B cell (primary cell): ENCODE results near the gene IL1RAPL1. TPM values are rescaled to one million over a fixed set of nuclear protein-coding genes. Genes with fewer than 3 reads are reported as not detected.

Source experiments
- ATAC-seq: fragments of 200-7000 bp; cut with Tn5 transposase; one replicate; pipeline ENCODE4 v1.10.0; 2021; ENCODE audit warnings: low read depth, mild to moderate bottlenecking, moderate number of reproducible peaks, moderate library complexity
- CTCF ChIA-PET: fragments of 350-600 bp; sonication (Branson Sonifier 250); formaldehyde crosslinking; loops from one replicate; lab custom pipeline; 2021; ENCODE audit warnings: antibody characterized with exemption, inconsistent platforms; lab: Charles Lee
- POLR2A ChIA-PET: fragments of 350-600 bp; sonication (Branson Sonifier 250); formaldehyde crosslinking; loops from one replicate; lab custom pipeline; 2021; ENCODE audit warnings: antibody characterized with exemption; lab: Charles Lee
- DNase-seq: peaks from one replicate; pipeline ENCODE4 v3.0.0; 2013
- H2AFZ ChIP-seq: 2 replicates; pipeline ENCODE4 v1.6.1; 2012; ENCODE audit warnings: mild to moderate bottlenecking, low read depth, low read length; ENCODE audit not compliant: insufficient read depth, poor library complexity, severe bottlenecking
- H3K27ac ChIP-seq, 2 donors: 1 replicate in 1 of 2; 2 replicates in 1 of 2; pipeline ENCODE4 v1.5.1; 2012 to 2013; ENCODE audit warnings: low read length in 2 of 2, mild to moderate bottlenecking in 2 of 2, moderate library complexity in 1 of 2
- H3K27me3 ChIP-seq, 4 experiments: fragments of 200-600 bp in 1 of 4; sonication (generic) in 1 of 4; replicated peaks in 1 of 4; 1 replicate in 2 of 4; 2 replicates in 2 of 4; pipeline versions ENCODE4 v1.6.1 to v1.7.0; 2013 to 2016; ENCODE audit warnings: low read length in 3 of 4, mild to moderate bottlenecking in 2 of 4, mixed read lengths in 1 of 4, moderate library complexity in 1 of 4; ENCODE audit not compliant: insufficient read depth in 4 of 4, control insufficient read depth in 3 of 4; ENCODE audit errors: control extremely low read depth in 1 of 4
- H3K36me3 ChIP-seq, 2 experiments: replicated peaks in 1 of 2; 1 replicate in 1 of 2; 2 replicates in 1 of 2; pipeline versions ENCODE4 v1.6.1 to v1.7.1; 2013; ENCODE audit warnings: low read length in 1 of 2; ENCODE audit not compliant: insufficient read depth in 2 of 2, control insufficient read depth in 1 of 2; ENCODE audit errors: control extremely low read depth in 1 of 2, extremely low read depth in 1 of 2
- H3K4me1 ChIP-seq, 2 donors: fragments of 200-600 bp in 1 of 2; sonication (generic) in 1 of 2; 1 replicate in 1 of 2; 2 replicates in 1 of 2; pipeline versions ENCODE4 v1.5.1 to v1.6.1; 2013 to 2017; ENCODE audit warnings: low read length in 2 of 2; ENCODE audit not compliant: control insufficient read depth in 2 of 2, insufficient read depth in 2 of 2
- H3K4me2 ChIP-seq: replicated peaks from 2 replicates; pipeline ENCODE3; 2012; ENCODE audit warnings: mild to moderate bottlenecking, low read depth, low read length; ENCODE audit not compliant: poor library complexity, severe bottlenecking
- H3K4me3 ChIP-seq, 5 experiments: fragments of 200-600 bp in 1 of 5; sonication (generic) in 1 of 5; 1 replicate in 3 of 5; 2 replicates in 2 of 5; pipeline versions ENCODE4 v1.5.1 to v1.7.0; 2011 to 2016; ENCODE audit warnings: low read length in 4 of 5, mild to moderate bottlenecking in 4 of 5, low read depth in 2 of 5, control low read depth in 1 of 5, moderate library complexity in 1 of 5; ENCODE audit not compliant: insufficient read depth in 1 of 5; ENCODE audit errors: control extremely low read depth in 1 of 5, extremely low read depth in 1 of 5
- H3K79me2 ChIP-seq: fragments of 200-600 bp; sonication (generic); one replicate; pipeline ENCODE4 v1.6.0; 2016; ENCODE audit warnings: low read length; ENCODE audit not compliant: control insufficient read depth, insufficient read depth
- H3K9ac ChIP-seq: fragments of 200-600 bp; sonication (generic); 2 replicates; pipeline ENCODE4 v1.6.1; 2017; ENCODE audit warnings: mild to moderate bottlenecking, low read length, moderate library complexity
- H3K9me3 ChIP-seq, 3 donors: one replicate each; pipeline versions ENCODE4 v1.6.1 to v1.7.1; 2013; ENCODE audit warnings: low read length in 2 of 3; ENCODE audit not compliant: control insufficient read depth in 2 of 3, insufficient read depth in 1 of 3; ENCODE audit errors: control extremely low read depth in 1 of 3
- H4K20me1 ChIP-seq: 2 replicates; pipeline ENCODE4 v1.6.0; 2012; ENCODE audit warnings: mild to moderate bottlenecking, low read length; ENCODE audit not compliant: insufficient read depth, control insufficient read depth, poor library complexity, severe bottlenecking
- H3K27ac Mint-ChIP-seq: one replicate; pipeline ENCODE4 v1.8.0; 2021; ENCODE audit warnings: mixed read lengths
- H3K27me3 Mint-ChIP-seq: one replicate; pipeline ENCODE4 v1.8.0; 2021; ENCODE audit warnings: mixed read lengths
- H3K4me1 Mint-ChIP-seq: one replicate; pipeline ENCODE4 v1.8.0; 2021; ENCODE audit warnings: mixed read lengths
- H3K4me3 Mint-ChIP-seq: one replicate; pipeline ENCODE4 v1.8.0; 2021; ENCODE audit warnings: mixed read lengths
- H3K9me3 Mint-ChIP-seq: one replicate; pipeline ENCODE4 v1.8.0; 2022; ENCODE audit warnings: mixed read lengths; ENCODE audit not compliant: insufficient read depth
- EZH2 ChIP-seq: IDR thresholded peaks from 2 replicates; pipeline ENCODE4 v1.6.1; 2012; ENCODE audit warnings: borderline replicate concordance, low read depth, mild to moderate bottlenecking, moderate library complexity, low read length; ENCODE audit not compliant: insufficient read depth, poor library complexity, severe bottlenecking
- WGBS: methylation state at CpG from one replicate; pipeline ENCODE4 v1.1.5; 2013; ENCODE audit warnings: missing lambda C conversion rate; ENCODE audit not compliant: insufficient coverage; 5-methylcytosine and 5-hydroxymethylcytosine counted together
- intact Hi-C: fragments of 100-400 bp; cut with micrococcal nuclease; formaldehyde crosslinking; loops from one replicate; pipeline ENCODE4 v1.10.0; 2022
- polyA plus RNA-seq: library from polyadenylated mRNA; depleted of rRNA; stranded (reverse); fragments of >200 nt; gene quantifications from 2 replicates; pipeline ENCODE4 v1.2.3, GENCODE V29; 2012
- total RNA-seq, 2 donors: library from RNA; stranded (reverse); fragments of 120-200 nt in 1 of 2; gene quantifications; 1 replicate in 1 of 2; 2 replicates in 1 of 2; pipeline versions ENCODE4 v1.2.3 to v1.2.4, GENCODE V29; 2013 to 2022
- TF ChIP-seq, protein P1 (sequence below): fragments of 200-600 bp; IDR thresholded peaks from one replicate; pipeline ENCODE4 v1.8.0; 2022; ENCODE audit warnings: antibody characterized with exemption, mild to moderate bottlenecking

The IL1RAPL1 gene
- total and polyA plus RNA-seq, 2 donors (not counting 1 experiment from before 2014, with no cell fraction given), result not detected

DNA sequence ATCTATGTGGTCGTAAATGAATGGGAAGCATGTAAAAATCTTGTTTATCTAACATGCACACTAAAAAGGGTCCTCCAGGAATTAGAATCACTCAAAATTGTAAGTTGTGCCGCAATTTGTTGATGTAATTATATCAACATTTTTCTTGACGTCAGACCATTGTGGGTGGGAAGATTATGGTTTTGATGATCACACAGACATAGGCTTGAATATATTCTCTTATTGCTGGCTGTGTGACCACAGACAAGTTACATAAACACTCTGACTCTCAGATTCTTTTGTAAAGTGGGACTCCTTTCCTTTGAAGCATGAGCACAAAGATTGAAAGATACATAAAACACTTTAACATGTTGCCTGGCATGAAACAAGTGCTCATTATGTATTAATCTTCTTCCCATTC, 51.5 kb downstream of the IL1RAPL1 start:
- Histone ChIP-seq H3K4me2 (no peak overlapping the region), H3K9ac (no peak overlapping the region), H3K4me1 (no peaks in the 10 kb centered on the region), H2AFZ (no peak overlapping the region), H3K9me3 (no peaks in the 10 kb centered on the region), H3K27ac (no peak overlapping the region), H3K4me3 (no peak overlapping the region), H3K36me3 (no peaks in the 10 kb centered on the region), H4K20me1 (no peaks in the 10 kb centered on the region), H3K79me2 (no peaks in the 10 kb centered on the region), H3K27me3 (no peaks in the 10 kb centered on the region)
- ChIA-PET POLR2A (no interaction called here), CTCF (no interaction called here)
- TF ChIP-seq, protein P1, sequence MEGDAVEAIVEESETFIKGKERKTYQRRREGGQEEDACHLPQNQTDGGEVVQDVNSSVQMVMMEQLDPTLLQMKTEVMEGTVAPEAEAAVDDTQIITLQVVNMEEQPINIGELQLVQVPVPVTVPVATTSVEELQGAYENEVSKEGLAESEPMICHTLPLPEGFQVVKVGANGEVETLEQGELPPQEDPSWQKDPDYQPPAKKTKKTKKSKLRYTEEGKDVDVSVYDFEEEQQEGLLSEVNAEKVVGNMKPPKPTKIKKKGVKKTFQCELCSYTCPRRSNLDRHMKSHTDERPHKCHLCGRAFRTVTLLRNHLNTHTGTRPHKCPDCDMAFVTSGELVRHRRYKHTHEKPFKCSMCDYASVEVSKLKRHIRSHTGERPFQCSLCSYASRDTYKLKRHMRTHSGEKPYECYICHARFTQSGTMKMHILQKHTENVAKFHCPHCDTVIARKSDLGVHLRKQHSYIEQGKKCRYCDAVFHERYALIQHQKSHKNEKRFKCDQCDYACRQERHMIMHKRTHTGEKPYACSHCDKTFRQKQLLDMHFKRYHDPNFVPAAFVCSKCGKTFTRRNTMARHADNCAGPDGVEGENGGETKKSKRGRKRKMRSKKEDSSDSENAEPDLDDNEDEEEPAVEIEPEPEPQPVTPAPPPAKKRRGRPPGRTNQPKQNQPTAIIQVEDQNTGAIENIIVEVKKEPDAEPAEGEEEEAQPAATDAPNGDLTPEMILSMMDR, result no peak
- no peak for TF ChIP-seq EZH2
- Mint-ChIP-seq H3K27me3 (no peaks in the 10 kb centered on the region), H3K27ac (no peak overlapping the region), H3K9me3 (no peaks in the 10 kb centered on the region), H3K4me1 (no peaks in the 10 kb centered on the region), H3K4me3 (no peak overlapping the region)
- no CpG with 5 or more reads among the region's 3 CpGs for WGBS
- DNase-seq (no peak), ATAC-seq (no peak)
- intact Hi-C loops, result no loop called here

DNA sequence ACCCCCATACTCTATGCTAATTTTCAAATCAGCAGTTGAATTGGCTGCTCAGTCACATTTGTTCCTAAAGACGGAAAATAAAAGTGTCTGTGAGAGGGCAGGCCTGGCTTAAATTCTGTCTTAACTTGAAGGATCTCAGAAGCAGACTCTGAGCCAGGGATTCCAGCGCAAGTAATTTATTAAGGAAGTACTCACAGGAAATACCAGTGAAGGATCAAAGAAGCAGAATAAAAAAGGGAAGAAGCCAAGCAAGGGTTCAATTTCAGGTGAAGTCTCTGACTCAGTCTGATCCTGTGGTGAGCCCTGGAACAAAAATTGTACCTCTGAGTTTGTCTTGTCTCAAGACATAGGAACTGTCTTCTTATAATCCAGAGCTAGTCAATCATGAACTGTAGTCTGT, 52.2 kb downstream of the IL1RAPL1 start:
- ChIA-PET CTCF (no interaction called here), POLR2A (no interaction called here)
- no peak for DNase-seq
- Histone ChIP-seq H2AFZ (no peak overlapping the region), H3K79me2 (no peaks in the 10 kb centered on the region), H3K9ac (no peak overlapping the region), H3K9me3 (no peaks in the 10 kb centered on the region), H3K4me2 (no peak overlapping the region), H3K4me1 (no peaks in the 10 kb centered on the region), H4K20me1 (no peaks in the 10 kb centered on the region), H3K4me3 (no peak overlapping the region), H3K27ac (no peak overlapping the region), H3K36me3 (no peaks in the 10 kb centered on the region), H3K27me3 (no peaks in the 10 kb centered on the region)
- ATAC-seq, result no peak
- no peaks in the 10 kb centered on the region for H3K4me1 Mint-ChIP-seq
- H3K27ac Mint-ChIP-seq, result no peak overlapping the region
- H3K4me3 Mint-ChIP-seq, result no peak overlapping the region
- WGBS, result 0% methylated on average over 1 of the region's 2 CpGs
- H3K9me3 Mint-ChIP-seq, result no peaks in the 10 kb centered on the region
- TF ChIP-seq, protein P1, result no peak
- no peak for TF ChIP-seq EZH2
- intact Hi-C loops, result no loop called here
- H3K27me3 Mint-ChIP-seq, result no peaks in the 10 kb centered on the region
